Nephron progenitor cell (in vitro differentiated cells): ENCODE results near the gene TMEM225.

ENCODE experiments used
- DNase-seq: peaks from one replicate; pipeline ENCODE4 v3.0.0; 2021
- H3K27ac Mint-ChIP-seq: 2 replicates; pipeline ENCODE4 v1.8.0; 2021; ENCODE audit warnings: mild to moderate bottlenecking, moderate library complexity, mixed read lengths
- H3K27me3 Mint-ChIP-seq: 2 replicates; pipeline ENCODE4 v1.8.0; 2021; ENCODE audit warnings: mild to moderate bottlenecking, low read depth, mixed read lengths; ENCODE audit not compliant: poor library complexity
- H3K36me3 Mint-ChIP-seq: 2 replicates; pipeline ENCODE4 v1.8.0; 2021; ENCODE audit warnings: low read depth, mixed read lengths
- H3K4me1 Mint-ChIP-seq: 2 replicates; pipeline ENCODE4 v1.8.0; 2021; ENCODE audit warnings: mixed read lengths
- H3K4me3 Mint-ChIP-seq: 2 replicates; pipeline ENCODE4 v1.8.0; 2021; ENCODE audit warnings: mild to moderate bottlenecking, moderate library complexity, mixed read lengths
- H3K9me3 Mint-ChIP-seq: 2 replicates; pipeline ENCODE4 v1.8.0; 2021; ENCODE audit warnings: mild to moderate bottlenecking, moderate library complexity, mixed read lengths
- TF ChIP-seq, protein P1 (sequence below): fragments of 200-600 bp; sonication (generic); IDR thresholded peaks from 2 replicates; pipeline ENCODE4 v1.5.0; 2021; ENCODE audit warnings: antibody characterized with exemption

TMEM225 gene, protein sequence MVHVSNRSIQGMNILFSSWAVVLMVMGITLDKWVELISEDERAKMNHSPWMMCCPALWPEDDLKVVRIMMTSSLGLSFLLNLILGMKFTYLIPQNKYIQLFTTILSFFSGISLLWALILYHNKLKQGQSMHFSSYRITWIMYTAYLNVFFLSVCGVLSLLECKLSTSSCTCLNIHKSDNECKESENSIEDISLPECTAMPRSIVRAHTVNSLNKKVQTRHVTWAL

GRCh38 chr11:123885570-123885969 lies at the start of gene TMEM225:
TSS of gene TMEM225 (minus strand) at chr11:123885670. CDS start at chr11:123885425, 245 bp downstream.
- H3K4me3 Mint-ChIP-seq: no peak within 1 kb of the TSS
- H3K27me3 Mint-ChIP-seq: no peaks in the 10 kb centered on the region
- H3K27ac Mint-ChIP-seq: no peak within 1 kb of the TSS
- no peaks in the 10 kb centered on the region for H3K36me3 Mint-ChIP-seq
- TF ChIP-seq, protein P1, sequence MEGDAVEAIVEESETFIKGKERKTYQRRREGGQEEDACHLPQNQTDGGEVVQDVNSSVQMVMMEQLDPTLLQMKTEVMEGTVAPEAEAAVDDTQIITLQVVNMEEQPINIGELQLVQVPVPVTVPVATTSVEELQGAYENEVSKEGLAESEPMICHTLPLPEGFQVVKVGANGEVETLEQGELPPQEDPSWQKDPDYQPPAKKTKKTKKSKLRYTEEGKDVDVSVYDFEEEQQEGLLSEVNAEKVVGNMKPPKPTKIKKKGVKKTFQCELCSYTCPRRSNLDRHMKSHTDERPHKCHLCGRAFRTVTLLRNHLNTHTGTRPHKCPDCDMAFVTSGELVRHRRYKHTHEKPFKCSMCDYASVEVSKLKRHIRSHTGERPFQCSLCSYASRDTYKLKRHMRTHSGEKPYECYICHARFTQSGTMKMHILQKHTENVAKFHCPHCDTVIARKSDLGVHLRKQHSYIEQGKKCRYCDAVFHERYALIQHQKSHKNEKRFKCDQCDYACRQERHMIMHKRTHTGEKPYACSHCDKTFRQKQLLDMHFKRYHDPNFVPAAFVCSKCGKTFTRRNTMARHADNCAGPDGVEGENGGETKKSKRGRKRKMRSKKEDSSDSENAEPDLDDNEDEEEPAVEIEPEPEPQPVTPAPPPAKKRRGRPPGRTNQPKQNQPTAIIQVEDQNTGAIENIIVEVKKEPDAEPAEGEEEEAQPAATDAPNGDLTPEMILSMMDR: no peak
- H3K9me3 Mint-ChIP-seq: no peaks in the 10 kb centered on the region
- H3K4me1 Mint-ChIP-seq: peaks cover 8% of the 10 kb centered on the region
- DNase-seq: no peak

GRCh38 chr11:123924027-123924426 lies 38.6 kb upstream of the TMEM225 start:
- TF ChIP-seq, protein P1: no peak
- no peak for DNase-seq
- H3K27ac Mint-ChIP-seq: no peak overlapping the region
- no peak overlapping the region for H3K4me3 Mint-ChIP-seq
- H3K4me1 Mint-ChIP-seq: no peaks in the 10 kb centered on the region
- no peaks in the 10 kb centered on the region for H3K9me3 Mint-ChIP-seq
- H3K27me3 Mint-ChIP-seq: peaks cover 13% of the 10 kb centered on the region
- no peaks in the 10 kb centered on the region for H3K36me3 Mint-ChIP-seq

GRCh38 chr11:123920943-123921342 lies 35.5 kb upstream of the TMEM225 start:
- TF ChIP-seq, protein P1: no peak
- H3K27ac Mint-ChIP-seq: no peak overlapping the region
- peaks cover 10% of the 10 kb centered on the region for H3K27me3 Mint-ChIP-seq
- no peaks in the 10 kb centered on the region for H3K36me3 Mint-ChIP-seq
- H3K4me3 Mint-ChIP-seq: no peak overlapping the region
- H3K9me3 Mint-ChIP-seq: no peaks in the 10 kb centered on the region
- DNase-seq: no peak
- H3K4me1 Mint-ChIP-seq: no peaks in the 10 kb centered on the region

- Mint-ChIP-seq H3K4me3 (no peak overlapping the region), H3K27me3 (peaks cover 4% of the 10 kb centered on the region)
- TF ChIP-seq, protein P1: no peak
Observed at GRCh38 chr11:123905826-123906225, 20.4 kb upstream of the TMEM225 start.

DNA sequence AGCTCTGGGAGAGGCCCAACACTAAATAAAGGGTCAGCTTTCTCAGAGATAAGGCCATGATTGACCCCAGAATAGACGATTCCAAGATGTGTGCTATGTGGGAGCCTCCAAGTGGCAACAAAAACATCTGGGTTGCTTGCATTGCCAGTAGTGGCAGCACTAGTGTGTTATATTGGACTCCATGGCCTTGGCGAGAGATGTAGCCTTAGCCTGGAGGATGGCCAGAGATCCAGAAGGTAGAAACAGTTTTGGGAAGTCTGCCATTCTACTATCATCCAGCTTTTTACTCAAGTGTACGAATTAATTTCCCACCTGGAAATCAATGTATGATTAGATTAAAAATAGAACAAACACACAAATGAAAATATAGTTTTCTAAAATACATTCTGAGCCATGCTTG lies 19.5 kb upstream of the TMEM225 start:
- Mint-ChIP-seq H3K4me3 (no peak overlapping the region), H3K27ac (no peak overlapping the region), H3K36me3 (no peaks in the 10 kb centered on the region), H3K27me3 (peaks cover 4% of the 10 kb centered on the region), H3K4me1 (no peaks in the 10 kb centered on the region), H3K9me3 (no peaks in the 10 kb centered on the region)
- DNase-seq: no peak
- TF ChIP-seq, protein P1: no peak

More at GRCh38 chr11:123905826-123906225, 20.4 kb upstream of the TMEM225 start:
- no peak for DNase-seq
- H3K36me3 Mint-ChIP-seq: no peaks in the 10 kb centered on the region
- H3K9me3 Mint-ChIP-seq: no peaks in the 10 kb centered on the region
- H3K27ac Mint-ChIP-seq: no peak overlapping the region
- no peaks in the 10 kb centered on the region for H3K4me1 Mint-ChIP-seq

DNA sequence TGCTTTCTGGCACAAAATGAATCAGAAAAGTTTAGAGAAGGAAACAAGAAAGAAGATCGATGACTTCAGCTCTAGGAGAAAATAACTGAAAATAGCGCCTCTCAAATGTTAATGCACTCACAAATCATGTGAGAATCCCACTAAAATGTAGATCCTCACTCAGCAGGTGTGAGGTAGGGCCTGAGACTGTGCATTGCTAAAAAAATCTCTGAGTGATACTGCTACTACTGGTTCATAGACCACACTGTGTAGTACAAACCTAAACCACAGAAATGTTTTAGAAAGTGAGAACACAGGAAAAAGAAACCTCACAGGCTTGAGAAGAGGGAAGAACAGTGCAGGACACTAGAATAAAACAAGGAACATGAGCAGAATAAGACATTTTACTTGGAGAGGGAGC lies 18.5 kb upstream of the TMEM225 start:
- H3K9me3 Mint-ChIP-seq: no peaks in the 10 kb centered on the region
- TF ChIP-seq, protein P1: no peak
- H3K36me3 Mint-ChIP-seq: no peaks in the 10 kb centered on the region
- H3K27ac Mint-ChIP-seq: no peak overlapping the region
- no peak for DNase-seq
- H3K27me3 Mint-ChIP-seq: peaks cover 4% of the 10 kb centered on the region
- H3K4me3 Mint-ChIP-seq: no peak overlapping the region
- no peaks in the 10 kb centered on the region for H3K4me1 Mint-ChIP-seq
